Immature natural killer cell (primary cell): Measurements from ENCODE around the gene CCDC85C. TPM values are rescaled to one million over a fixed set of nuclear protein-coding genes. Genes with fewer than 3 reads are reported as not detected.

Experiments
- DNase-seq, 3 donors: peaks; one replicate each; pipeline ENCODE4 v3.0.0; 2022; ENCODE audit warnings: mixed read lengths in 1 of 3
- H3K27ac Mint-ChIP-seq, 6 donors: one replicate each; pipeline ENCODE4 v1.8.0; 2020; ENCODE audit warnings: mixed read lengths in 6 of 6, mild to moderate bottlenecking in 5 of 6, inconsistent platforms in 4 of 6, moderate library complexity in 3 of 6
- H3K27me3 Mint-ChIP-seq, 3 donors: one replicate each; pipeline ENCODE4 v1.8.0; 2020 to 2021; ENCODE audit warnings: low read depth in 3 of 3, mild to moderate bottlenecking in 3 of 3, mixed read lengths in 3 of 3, moderate library complexity in 3 of 3, inconsistent platforms in 1 of 3
- H3K36me3 Mint-ChIP-seq, 3 donors: one replicate each; pipeline ENCODE4 v1.8.0; 2020; ENCODE audit warnings: mixed read lengths in 3 of 3, inconsistent platforms in 2 of 3, mild to moderate bottlenecking in 2 of 3
- H3K4me1 Mint-ChIP-seq, 2 donors: one replicate each; pipeline ENCODE4 v1.8.0; 2020; ENCODE audit warnings: inconsistent platforms in 2 of 2, mild to moderate bottlenecking in 2 of 2, mixed read lengths in 2 of 2, moderate library complexity in 1 of 2
- H3K4me3 Mint-ChIP-seq, 5 donors: one replicate each; pipeline ENCODE4 v1.8.0; 2020; ENCODE audit warnings: mild to moderate bottlenecking in 5 of 5, mixed read lengths in 5 of 5, inconsistent platforms in 3 of 5, moderate library complexity in 3 of 5
- H3K9me3 Mint-ChIP-seq, 6 donors: one replicate each; pipeline ENCODE4 v1.8.0; 2020; ENCODE audit warnings: mild to moderate bottlenecking in 6 of 6, mixed read lengths in 6 of 6, inconsistent platforms in 4 of 6, moderate library complexity in 3 of 6
- polyA plus RNA-seq, 3 donors: library from polyadenylated mRNA; unstranded; fragments of 300-500 nt; fragmentation: Illumina TruSeq; gene quantifications; one replicate each; pipeline ENCODE4 v1.2.3, GENCODE V29; 2021

Gene CCDC85C
- polyA plus RNA-seq, 3 donors from 2014 or later = 0.27 to 0.83 (median 0.35) TPM

DNA sequence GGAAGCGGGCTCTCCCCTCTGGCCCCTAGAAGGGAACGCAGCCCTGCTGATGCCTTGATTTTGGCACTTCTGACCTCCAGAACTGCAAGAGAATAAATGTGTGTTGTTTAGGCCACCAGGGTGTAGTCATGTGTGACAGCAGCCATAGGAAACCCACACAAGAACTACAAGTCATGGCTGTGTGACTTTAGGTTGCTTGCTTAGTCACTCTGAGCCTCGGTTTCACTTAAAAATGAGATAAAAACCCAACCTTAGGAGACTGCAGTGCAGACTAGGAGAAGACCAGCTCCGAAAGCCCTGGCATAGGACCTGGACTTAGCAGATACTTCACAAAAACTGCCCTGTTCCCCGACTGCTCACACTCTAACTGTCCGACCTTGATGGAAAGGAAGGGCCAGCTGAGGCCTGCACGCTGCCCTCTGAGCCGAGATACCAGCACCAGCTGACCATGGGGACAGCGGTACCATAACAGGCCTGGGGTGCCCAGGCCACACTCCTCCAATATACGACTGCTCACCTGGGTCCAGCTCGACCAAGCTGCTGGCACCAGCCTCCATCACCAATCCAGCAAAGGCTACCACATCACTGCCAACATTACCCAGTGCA is 53.5 kb downstream of the CCDC85C start:
- H3K27ac Mint-ChIP-seq = no peak overlapping the region
- DNase-seq = no peak
- H3K36me3 Mint-ChIP-seq = no peaks in the 10 kb centered on the region
- H3K9me3 Mint-ChIP-seq = no peaks in the 10 kb centered on the region
- H3K4me1 Mint-ChIP-seq = no peaks in the 10 kb centered on the region
- no peak overlapping the region for H3K4me3 Mint-ChIP-seq
- H3K27me3 Mint-ChIP-seq = no peaks in the 10 kb centered on the region

DNA sequence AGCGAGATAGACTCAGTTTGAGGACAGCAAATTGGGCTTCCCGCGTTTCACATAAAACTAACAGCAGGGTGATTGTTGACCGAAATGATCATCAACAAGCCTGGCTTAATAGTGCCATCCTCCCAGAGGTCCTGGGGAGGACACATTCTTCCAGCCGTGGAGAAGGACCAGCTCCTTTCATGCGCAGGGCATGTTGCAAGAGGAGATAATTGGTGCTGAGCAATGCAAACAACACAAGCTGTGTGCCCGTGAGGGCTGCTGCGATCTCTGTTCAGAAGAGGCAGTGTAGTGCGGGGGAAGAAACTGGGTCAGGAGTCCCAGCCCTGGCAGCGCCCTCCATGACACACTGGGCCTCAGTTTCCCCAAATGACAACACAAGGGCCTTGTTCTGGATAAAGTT is 54.3 kb downstream of the CCDC85C start:
- no peaks in the 10 kb centered on the region for H3K4me1 Mint-ChIP-seq
- H3K27me3 Mint-ChIP-seq = no peaks in the 10 kb centered on the region
- H3K27ac Mint-ChIP-seq = no peak overlapping the region
- H3K36me3 Mint-ChIP-seq = no peaks in the 10 kb centered on the region
- no peak for DNase-seq
- no peaks in the 10 kb centered on the region for H3K9me3 Mint-ChIP-seq
- H3K4me3 Mint-ChIP-seq = no peak overlapping the region

DNA sequence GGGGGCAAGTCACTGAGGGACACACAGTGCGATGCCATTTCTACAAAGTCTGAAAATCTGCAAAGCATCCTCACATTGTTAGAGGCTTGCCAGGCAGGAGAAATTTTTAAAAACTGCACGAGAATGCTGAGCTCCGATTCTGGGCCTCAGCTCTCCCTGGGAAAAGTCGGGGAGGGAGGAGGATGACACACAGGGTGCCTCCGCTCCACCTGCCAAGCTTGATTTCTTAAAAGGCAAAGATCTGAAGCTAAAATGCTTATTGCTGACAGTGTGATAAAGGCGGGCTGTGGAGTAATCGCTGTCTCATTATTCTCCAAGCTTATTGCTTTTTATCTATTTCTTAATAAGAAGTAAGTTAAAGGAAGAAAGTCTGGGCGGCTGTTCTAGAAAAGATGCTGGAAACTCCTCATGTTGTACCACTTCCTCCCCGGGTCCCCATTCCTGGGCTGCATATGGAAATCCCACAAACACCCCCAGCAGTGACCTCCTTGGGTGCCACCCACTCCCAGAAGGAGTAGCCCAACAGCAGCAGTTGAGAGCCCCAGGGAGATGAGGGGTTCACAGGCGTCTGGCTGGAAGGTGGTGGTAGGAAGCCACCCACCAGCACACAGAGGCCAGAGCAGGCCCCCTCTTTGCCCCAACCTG is 55.0 kb downstream of the CCDC85C start:
- H3K9me3 Mint-ChIP-seq = no peaks in the 10 kb centered on the region
- H3K36me3 Mint-ChIP-seq = no peaks in the 10 kb centered on the region
- no peak for DNase-seq
- H3K27ac Mint-ChIP-seq = no peak overlapping the region
- no peaks in the 10 kb centered on the region for H3K4me1 Mint-ChIP-seq
- peaks cover 0 to 2% (median 0%) of the 10 kb centered on the region in 3 donors for H3K27me3 Mint-ChIP-seq
- H3K4me3 Mint-ChIP-seq = no peak overlapping the region

DNA sequence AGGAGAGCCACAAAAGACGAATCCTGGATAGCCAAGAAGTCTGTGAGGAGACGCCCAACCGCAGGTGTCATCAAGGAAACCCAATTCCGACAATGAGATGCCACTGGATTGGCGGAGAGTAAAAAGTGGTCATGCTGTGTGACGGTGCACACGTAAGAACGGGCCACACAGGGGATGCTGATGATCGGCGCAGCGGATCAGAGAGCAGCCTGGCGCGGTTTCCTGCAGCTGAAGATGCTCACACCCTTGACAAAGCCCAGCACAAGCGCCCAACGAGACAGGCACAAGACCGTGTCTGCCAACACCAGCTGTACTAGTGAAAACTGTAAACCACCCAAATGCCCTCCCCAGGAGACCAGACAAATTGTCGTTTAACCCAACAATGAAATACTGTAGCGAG is 55.8 kb downstream of the CCDC85C start:
- no peak for DNase-seq
- H3K27me3 Mint-ChIP-seq = peaks cover 0 to 4% (median 0%) of the 10 kb centered on the region in 3 donors
- no peak overlapping the region for H3K4me3 Mint-ChIP-seq
- no peaks in the 10 kb centered on the region for H3K36me3 Mint-ChIP-seq
- no peaks in the 10 kb centered on the region for H3K4me1 Mint-ChIP-seq
- H3K9me3 Mint-ChIP-seq = no peaks in the 10 kb centered on the region
- no peak overlapping the region for H3K27ac Mint-ChIP-seq

DNA sequence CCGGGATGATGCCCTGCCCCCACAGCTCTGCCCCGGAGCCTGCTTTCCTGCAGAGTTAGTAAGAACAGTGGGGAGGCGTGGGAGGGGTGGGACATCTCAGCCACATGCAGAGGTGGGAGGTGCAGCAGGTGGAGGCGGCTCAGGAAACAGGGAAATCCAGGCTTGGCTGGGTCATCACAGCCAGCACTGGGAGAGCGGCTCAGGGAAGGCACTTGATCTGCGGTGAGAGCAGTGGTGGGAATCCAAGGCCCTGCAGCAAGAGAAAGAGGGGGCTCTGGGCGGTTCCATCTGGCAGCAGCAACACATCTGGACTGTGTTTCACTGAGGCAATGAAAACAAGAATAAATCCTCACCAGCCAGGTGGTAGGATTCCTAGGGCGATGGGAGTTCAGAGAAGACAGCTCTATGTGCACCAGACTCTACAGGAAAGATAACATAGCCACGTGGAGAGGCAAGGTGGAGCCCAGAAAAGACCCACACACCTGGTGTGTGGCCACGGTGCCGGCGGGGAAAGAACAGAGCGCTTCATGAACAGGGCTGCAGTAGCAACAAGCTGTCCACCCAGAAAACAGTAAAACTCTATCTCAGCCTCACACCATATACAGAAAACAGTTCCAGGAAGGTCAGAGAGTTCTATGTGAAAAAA is 57.6 kb downstream of the CCDC85C start:
- Mint-ChIP-seq H3K27me3 (peaks cover 0 to 4% (median 0%) of the 10 kb centered on the region in 3 donors), H3K9me3 (no peaks in the 10 kb centered on the region), H3K27ac (no peak overlapping the region), H3K4me3 (no peak overlapping the region), H3K4me1 (no peaks in the 10 kb centered on the region), H3K36me3 (no peaks in the 10 kb centered on the region)
- no peak for DNase-seq

DNA sequence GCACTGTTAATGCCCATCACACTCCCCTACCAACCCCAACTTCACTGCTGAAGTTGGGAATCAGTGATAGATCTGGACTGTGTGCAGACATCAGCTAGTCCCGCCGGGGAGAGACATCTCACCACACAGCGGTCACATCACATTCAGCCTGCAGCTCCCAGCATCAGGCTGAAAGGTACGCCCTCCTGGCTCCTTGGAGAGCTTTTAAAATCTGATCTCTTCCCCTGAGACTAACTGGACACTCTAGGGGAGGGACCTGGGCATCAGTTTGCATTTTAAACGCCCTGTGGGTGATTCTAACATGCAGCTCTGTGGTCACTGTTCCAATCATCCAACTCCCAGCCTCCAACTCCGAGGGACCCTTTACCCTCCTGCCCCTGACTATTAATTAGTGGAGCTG is 58.4 kb downstream of the CCDC85C start:
- DNase-seq = no peak
- no peak overlapping the region for H3K4me3 Mint-ChIP-seq
- no peaks in the 10 kb centered on the region for H3K4me1 Mint-ChIP-seq
- H3K27me3 Mint-ChIP-seq = peaks cover 0 to 4% (median 3%) of the 10 kb centered on the region in 3 donors
- no peak overlapping the region for H3K27ac Mint-ChIP-seq
- H3K9me3 Mint-ChIP-seq = no peaks in the 10 kb centered on the region
- H3K36me3 Mint-ChIP-seq = no peaks in the 10 kb centered on the region

DNA sequence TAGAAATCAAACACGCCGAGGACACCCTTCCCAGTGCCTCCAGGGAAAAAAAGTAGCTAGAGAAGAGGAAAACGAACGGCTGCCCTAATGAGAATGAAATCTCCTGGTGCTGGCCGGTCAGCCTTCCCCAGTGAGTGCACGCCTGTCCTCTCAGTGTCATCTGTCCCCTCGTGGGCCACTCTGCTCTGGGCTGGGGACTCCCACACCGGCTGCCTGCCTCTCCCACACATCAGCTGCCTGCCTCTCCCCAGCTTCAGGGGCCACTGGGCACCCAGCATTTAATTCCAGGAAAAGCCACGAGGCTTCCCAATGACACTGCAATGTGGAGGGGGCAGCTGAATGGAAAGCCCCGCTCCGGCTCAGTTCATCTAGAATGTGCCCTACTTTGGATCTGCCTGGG is 59.0 kb downstream of the CCDC85C start:
- Mint-ChIP-seq H3K27ac (no peak overlapping the region), H3K4me1 (no peaks in the 10 kb centered on the region), H3K9me3 (no peaks in the 10 kb centered on the region), H3K27me3 (peaks cover 0 to 4% (median 4%) of the 10 kb centered on the region in 3 donors), H3K36me3 (no peaks in the 10 kb centered on the region), H3K4me3 (no peak overlapping the region)
- no peak for DNase-seq

DNA sequence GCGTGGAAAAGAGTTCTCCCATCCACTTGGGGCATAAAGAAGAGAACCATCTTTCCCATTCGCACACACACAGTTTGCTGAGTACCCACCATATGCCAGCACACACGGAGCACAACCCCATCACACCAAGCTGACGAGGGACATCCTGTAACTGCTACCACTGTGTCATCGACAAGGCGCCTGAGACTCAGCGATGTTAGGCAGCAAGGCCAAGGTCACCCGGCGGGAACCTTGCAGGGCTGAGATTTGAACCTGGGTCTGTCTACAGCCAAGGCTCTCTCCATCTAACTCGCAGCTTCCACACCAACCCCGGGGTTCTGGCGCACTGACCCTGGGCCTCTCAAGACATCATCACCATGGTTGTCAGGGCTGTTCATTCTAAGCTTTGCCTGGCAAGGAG is 60.0 kb downstream of the CCDC85C start:
- Mint-ChIP-seq H3K36me3 (no peaks in the 10 kb centered on the region), H3K27ac (no peak overlapping the region), H3K4me3 (no peak overlapping the region), H3K27me3 (peaks cover 0 to 6% (median 4%) of the 10 kb centered on the region in 3 donors), H3K4me1 (no peaks in the 10 kb centered on the region), H3K9me3 (no peaks in the 10 kb centered on the region)
- no peak for DNase-seq

DNA sequence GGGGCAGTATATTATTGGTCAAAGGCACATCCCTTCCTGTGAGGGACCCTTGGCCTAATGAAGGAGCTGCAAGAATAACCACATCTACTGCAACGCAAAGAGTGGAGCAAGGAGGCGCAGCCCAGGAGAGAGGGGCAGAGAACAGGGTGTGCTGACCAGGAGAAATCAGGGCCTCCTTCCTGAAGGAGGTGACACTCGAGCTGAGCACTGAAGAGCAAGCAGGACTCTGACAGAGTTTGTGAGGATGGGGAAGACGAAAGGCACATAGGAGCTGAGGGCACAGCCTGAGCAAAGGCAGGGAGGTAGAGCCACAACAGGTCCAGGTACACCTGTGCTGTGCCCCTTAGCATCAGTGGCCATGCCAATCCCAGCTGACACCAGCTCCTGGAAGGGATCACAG is 60.6 kb downstream of the CCDC85C start:
- peaks cover 0 to 6% (median 6%) of the 10 kb centered on the region in 3 donors for H3K27me3 Mint-ChIP-seq
- H3K9me3 Mint-ChIP-seq = no peaks in the 10 kb centered on the region
- H3K27ac Mint-ChIP-seq = peak overlapping the region in 1 of 6 donors; percentile 19
- no peak for DNase-seq
- no peaks in the 10 kb centered on the region for H3K4me1 Mint-ChIP-seq
- H3K36me3 Mint-ChIP-seq = no peaks in the 10 kb centered on the region
- no peak overlapping the region for H3K4me3 Mint-ChIP-seq

DNA sequence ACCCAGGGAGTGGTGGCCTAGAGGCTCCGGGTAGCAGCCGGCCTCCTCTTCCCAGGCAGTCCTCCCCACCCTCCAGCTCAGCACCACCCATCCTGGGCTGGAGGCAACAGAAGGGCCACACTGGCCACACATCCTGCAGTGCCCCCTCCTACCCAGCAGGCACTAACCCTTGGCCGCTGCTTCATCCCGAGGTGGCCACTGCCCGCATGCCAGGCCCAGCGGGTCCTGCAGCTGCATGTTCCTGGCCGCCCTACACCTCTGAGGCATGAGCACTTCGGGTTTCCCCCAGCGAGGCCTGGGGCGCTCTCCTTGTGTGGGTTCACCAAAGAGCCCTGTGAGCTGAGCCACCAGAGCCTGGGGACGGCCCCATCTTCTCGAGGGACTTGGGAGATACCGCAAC is 61.4 kb downstream of the CCDC85C start:
- Mint-ChIP-seq H3K27me3 (peaks cover 0 to 6% (median 6%) of the 10 kb centered on the region in 3 donors), H3K9me3 (no peaks in the 10 kb centered on the region), H3K27ac (no peak overlapping the region), H3K4me3 (no peak overlapping the region), H3K36me3 (no peaks in the 10 kb centered on the region), H3K4me1 (no peaks in the 10 kb centered on the region)
- DNase-seq = no peak

DNA sequence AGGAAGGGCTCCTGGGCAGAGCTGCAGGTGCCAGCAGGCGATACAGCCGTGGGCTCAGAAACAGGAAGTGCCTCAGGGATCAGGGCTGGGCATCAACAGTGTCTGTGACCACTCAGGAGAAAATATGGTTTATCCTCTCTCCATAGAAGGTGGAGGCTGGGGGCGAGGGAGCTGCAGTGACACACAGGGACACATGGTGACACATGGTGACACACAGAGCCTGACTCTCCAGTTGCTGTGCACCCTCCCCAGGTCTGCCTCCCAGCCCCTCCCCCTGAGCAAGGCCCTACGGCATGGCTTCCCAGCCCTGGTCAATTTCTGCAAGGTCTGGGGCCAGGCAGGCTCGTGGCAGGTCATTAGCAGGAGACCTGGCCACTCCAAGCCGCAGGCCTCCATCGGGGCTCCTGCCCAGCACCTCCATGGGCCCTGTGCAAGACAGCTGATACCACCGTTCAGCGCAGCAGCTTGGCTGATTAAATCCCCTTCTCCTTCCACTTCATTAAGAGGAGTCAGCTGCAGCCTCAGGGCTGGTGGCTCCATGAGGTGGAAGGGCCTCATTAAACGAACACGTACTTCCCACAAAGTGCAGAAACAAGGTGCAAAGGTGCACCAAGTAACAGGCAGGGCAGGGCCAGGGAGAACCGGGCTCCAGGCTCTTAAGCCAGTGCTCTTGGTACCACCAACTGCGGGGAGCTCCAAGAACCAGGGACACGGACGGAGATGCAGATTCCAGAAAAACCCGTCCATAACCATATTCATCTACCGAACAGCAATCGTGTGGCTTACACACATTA is 62.1 kb downstream of the CCDC85C start:
- DNase-seq = no peak
- no peaks in the 10 kb centered on the region for H3K36me3 Mint-ChIP-seq
- H3K27ac Mint-ChIP-seq = no peak overlapping the region
- no peaks in the 10 kb centered on the region for H3K4me1 Mint-ChIP-seq
- H3K4me3 Mint-ChIP-seq = no peak overlapping the region
- H3K9me3 Mint-ChIP-seq = no peaks in the 10 kb centered on the region
- peaks cover 0 to 6% (median 6%) of the 10 kb centered on the region in 3 donors for H3K27me3 Mint-ChIP-seq

DNA sequence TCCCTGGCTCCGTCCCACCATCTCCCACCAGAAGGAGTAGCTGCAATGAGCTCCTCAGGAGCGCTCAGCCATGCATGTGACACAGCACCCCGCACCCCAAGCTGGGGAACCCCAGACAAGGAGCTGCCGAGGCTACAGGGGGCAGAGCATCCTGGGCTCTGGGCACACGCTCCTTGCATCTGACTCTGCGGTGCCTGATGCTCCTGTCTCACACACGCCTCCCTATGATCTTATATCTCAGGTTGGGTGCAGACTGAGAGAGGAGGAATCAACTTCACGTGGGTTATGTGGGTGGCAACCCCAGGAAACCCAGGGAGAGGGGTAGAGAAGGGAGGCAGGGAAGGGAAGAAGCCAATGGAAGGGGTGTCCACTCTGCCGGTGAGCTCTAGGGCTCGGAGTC is 62.8 kb downstream of the CCDC85C start:
- Mint-ChIP-seq H3K4me3 (no peak overlapping the region), H3K27me3 (peaks cover 0 to 6% (median 6%) of the 10 kb centered on the region in 3 donors), H3K36me3 (no peaks in the 10 kb centered on the region), H3K4me1 (no peaks in the 10 kb centered on the region), H3K9me3 (no peaks in the 10 kb centered on the region), H3K27ac (no peak overlapping the region)
- no peak for DNase-seq

DNA sequence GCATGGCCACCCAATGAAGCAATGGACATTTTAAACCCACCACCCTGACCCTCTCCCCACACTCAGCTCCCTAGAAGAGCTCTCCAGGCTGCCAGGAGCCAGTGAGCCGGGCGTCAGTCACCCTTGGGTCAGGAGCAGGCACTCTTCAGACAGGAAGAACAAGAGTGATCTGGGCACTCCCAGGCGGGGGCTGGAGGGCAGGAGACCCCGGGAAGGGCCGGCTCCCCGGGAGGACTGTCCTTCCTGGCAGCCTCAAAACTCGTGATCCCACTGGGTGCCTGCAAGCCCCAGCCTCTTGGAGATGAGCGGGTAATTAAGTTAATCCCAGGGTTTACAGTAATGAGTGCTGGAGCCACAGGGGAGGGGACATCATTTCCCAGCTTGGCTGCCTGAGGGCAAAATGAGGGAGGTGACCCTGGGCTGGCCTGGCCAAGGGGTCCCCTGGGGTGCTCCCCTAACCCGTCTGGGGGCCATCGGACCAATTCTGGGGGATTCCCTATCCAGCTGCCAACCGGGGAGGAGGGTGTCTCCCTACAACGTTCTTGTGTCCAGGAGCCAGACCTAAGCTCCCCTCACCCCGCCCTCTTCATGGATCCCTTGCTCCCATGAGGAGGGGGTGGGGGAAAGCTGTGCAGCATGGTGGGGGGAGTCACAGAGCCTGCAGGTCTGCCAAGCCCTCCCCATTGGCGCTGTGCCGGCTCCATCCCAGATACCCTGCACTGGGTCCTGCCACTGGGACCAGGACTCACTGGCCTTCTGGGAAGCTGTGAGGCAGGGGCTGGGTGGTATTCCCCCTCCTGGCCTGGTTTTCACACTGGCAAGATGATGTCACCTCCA is 63.6 kb downstream of the CCDC85C start:
- no peak overlapping the region for H3K4me3 Mint-ChIP-seq
- no peaks in the 10 kb centered on the region for H3K9me3 Mint-ChIP-seq
- H3K4me1 Mint-ChIP-seq = no peaks in the 10 kb centered on the region
- H3K27ac Mint-ChIP-seq = no peak overlapping the region
- H3K36me3 Mint-ChIP-seq = no peaks in the 10 kb centered on the region
- peaks cover 0 to 6% (median 6%) of the 10 kb centered on the region in 3 donors for H3K27me3 Mint-ChIP-seq
- no peak for DNase-seq
